ENCODE measurements around the gene EMP2. TPM values are rescaled to one million over a fixed set of nuclear protein-coding genes. Genes with fewer than 3 reads are reported as not detected.
"Not testable (repeated sequence)": the region's sequence is repeated elsewhere in the genome, so short reads cannot be mapped to it uniquely, and the experiment has no call there.

The EMP2 gene
- polyA plus RNA-seq, 3 donors, result 14.0 to 52.4 (median 23.5) TPM

- WGBS, 3 donors, result 90 to 95% (median 92%) methylated on average over 6 of the region's 6 CpGs
- H3K27ac ChIP-seq (ENCODE audit: low read depth, low read length), result not testable (repeated sequence)
Observed at GRCh38 chr16:10536328-10536727, 44.1 kb downstream of the EMP2 start.

DNA sequence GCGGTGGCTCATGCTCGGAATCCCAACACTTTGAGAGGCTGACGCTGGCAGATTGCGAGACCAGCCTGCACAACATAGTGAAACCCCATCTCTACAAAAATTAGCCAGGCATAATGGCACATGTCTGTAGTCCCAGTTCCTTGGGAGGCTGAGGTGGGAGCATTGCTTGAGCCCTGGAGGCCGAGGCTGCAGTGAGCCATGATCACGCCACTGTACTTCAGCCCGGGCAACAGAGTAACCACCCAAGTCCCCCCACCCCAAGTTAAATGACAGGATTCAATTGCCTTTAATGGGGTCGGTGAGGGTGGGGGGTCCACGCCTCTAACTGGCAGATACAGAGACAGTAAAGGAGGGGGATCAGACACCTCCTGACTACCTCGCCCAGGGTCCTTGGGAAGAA is 44.9 kb downstream of the EMP2 start:
- WGBS, 3 donors, result 95 to 98% (median 95%) methylated on average over 10 of the region's 10 CpGs
- no peak overlapping the region for H3K27ac ChIP-seq (ENCODE audit: low read depth, low read length)

GRCh38 chr16:10534748-10535147 is 45.6 kb downstream of the EMP2 start:
- no peak overlapping the region for H3K27ac ChIP-seq (ENCODE audit: low read depth, low read length)
- WGBS, 3 donors, result 94 to 98% (median 96%) methylated on average over 5 of the region's 5 CpGs

DNA sequence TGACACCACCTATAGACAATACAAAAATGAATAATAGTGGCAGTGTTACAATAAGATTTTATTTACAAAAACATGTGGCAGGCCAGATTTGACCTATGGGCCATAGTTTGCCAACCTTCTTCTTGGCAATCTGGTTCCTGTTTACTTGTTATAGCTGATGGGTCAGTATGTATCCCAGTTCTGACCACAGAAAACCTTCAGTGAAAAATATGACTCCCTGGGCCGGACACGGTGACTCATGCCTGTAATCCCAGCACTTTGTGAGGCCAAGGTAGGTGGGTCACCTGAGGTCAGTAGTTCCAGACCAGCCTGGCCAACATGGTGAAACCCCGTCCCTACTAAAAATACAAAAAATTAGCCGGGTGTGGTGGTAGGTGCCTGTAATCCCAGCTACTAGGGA is 46.8 kb downstream of the EMP2 start:
- not testable (repeated sequence) for H3K27ac ChIP-seq (ENCODE audit: low read depth, low read length)
- 75 to 87% (median 82%) methylated on average over 4 of the region's 4 CpGs for WGBS, 3 donors

DNA sequence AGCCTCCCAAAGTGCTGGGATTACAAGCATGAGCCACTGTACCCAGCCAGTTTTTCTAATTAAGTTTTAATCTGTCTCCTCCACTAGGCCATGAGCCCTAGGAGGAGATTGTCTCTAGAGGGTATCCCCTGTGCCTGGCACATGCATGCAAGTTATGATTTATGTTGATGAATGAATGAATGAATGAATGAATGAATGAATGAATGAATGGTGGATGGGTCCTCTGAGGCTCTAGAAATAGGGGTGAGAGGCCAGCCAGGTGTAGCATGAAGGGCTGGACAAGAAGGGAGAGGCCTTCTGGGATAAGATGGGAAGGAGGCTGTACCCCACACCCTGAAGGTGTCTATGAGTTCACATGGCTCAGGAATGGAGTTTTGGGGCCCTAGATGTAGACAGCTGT is 48.8 kb downstream of the EMP2 start:
- no peak overlapping the region for H3K27ac ChIP-seq (ENCODE audit: low read depth, low read length)

- H3K27ac ChIP-seq (ENCODE audit: low read depth, low read length), result no peak overlapping the region
- WGBS, 3 donors, result 83 to 94% (median 85%) methylated on average over 12 to 14 of the region's 14 CpGs
Observed at GRCh38 chr16:10530685-10531084, 49.7 kb downstream of the EMP2 start.

DNA sequence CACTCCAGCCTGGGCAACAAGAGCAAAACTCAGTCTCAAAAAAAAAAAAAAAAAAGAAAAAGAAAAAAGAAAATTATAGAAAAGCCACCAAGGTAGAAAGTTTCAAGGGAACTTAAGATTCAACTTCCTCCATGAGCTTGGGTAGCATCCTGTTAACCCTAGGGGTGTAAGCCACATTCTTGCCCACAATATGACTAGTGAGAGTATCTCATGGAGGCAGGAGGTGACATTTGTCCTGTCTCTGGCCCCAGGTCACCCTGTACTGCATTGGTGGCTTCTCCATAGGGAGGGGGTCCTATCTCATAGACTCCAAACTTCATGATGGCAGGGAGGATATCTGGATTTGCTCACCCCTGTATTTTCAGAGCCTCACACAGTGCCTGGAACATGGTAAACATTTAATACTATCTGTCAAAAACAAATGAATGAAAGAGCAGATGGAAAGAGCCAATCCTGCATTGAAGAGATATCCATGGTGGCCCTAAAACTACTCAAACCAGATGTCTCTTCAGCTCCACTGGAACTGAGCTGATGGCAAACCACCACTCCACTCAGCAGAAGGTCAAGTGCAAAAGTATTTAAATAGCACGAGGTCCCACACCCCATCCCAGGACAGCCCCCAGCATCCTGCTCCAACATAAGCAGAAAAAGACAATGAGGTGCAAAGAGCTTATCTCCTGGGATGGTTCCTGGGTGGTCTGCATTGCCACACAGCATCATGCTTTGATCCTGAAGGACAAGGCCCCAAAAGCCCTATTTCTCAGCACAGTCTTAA is 50.3 kb downstream of the EMP2 start:
- no peak overlapping the region for H3K27ac ChIP-seq (ENCODE audit: low read depth, low read length)

DNA sequence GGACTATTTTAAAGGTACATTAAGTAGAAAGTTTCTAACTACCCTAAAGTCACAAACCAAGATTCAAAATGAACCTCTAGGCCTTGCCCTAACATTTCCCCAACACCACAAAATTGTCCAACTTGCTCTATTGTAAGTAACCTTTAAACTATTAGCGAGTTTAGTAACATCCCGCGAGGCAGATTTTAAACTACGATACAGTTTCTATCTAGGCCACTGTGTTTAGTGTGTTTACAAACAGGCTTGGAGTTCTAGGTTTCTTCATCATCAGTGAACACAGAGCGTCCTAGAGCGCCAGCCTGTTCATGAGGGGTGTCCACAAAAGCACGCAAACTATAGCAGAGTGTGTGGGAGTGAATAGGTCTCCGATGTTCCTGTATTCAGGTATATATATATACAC is 51.8 kb downstream of the EMP2 start:
- 93 to 96% (median 95%) methylated on average over 8 of the region's 8 CpGs for WGBS, 3 donors

More for the DNA sequence above, 50.3 kb downstream of the EMP2 start:
- WGBS, 3 donors, result 69 to 86% (median 79%) methylated on average over 1 of the region's 1 CpG

GRCh38 chr16:10526962-10527361 is 53.4 kb downstream of the EMP2 start:
- no peak overlapping the region for H3K27ac ChIP-seq (ENCODE audit: low read depth, low read length)
- WGBS, 3 donors, result 84 to 96% (median 86%) methylated on average over 7 of the region's 7 CpGs

More for the DNA sequence above, 51.8 kb downstream of the EMP2 start:
- no peak overlapping the region for H3K27ac ChIP-seq (ENCODE audit: low read depth, low read length)

DNA sequence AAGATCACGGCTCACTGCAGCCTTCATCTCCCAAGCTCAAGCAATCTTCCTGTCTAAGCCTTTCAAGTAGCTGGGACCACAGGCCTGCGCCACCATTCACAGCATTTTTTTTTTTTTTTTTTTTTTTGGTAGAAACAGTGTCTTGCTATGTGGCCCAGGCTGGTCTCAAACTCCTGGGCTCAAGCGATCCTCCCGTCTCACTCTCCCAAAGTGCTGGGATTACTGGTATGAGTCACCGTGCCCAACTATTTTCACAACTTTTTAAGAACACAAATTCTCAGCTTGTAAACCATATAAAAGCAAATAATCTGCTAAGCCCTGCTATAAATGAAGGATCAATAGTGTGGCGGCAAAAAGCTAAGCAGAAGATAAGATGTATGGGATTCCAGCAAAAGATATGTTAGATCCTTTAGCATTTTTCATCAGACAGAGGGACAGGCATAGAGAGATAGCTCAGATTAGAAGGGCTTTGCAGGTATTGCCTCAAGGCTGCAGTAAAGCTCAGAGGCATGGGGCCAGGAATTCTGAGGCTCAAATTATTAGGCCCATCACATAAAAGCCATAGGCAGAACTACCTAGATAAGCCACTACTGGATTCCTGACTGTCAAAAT is 55.1 kb downstream of the EMP2 start:
- 93 to 97% (median 94%) methylated on average over 6 of the region's 6 CpGs for WGBS, 3 donors
- H3K27ac ChIP-seq (ENCODE audit: low read depth, low read length), result no peak overlapping the region

DNA sequence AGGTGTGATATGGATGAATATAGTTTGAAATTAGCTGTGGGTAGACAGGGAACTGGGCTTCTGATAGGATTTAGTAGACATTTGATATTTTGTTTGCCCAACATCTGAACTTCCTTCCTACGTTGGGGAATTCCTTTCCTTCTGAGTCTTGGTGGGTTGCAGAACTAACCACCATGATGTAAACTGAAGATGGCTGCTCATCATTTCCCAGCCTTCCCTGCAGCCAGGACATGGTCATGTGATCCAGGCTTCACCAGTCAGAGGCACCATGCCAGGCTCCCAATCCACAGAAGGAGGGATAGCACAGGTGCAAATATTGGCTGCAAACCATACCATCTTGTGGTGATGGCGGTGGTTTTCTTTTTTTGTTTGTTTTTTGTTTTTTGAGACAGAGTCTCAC is 57.4 kb downstream of the EMP2 start:
- 74 to 85% (median 78%) methylated on average over 2 of the region's 2 CpGs for WGBS, 3 donors

DNA sequence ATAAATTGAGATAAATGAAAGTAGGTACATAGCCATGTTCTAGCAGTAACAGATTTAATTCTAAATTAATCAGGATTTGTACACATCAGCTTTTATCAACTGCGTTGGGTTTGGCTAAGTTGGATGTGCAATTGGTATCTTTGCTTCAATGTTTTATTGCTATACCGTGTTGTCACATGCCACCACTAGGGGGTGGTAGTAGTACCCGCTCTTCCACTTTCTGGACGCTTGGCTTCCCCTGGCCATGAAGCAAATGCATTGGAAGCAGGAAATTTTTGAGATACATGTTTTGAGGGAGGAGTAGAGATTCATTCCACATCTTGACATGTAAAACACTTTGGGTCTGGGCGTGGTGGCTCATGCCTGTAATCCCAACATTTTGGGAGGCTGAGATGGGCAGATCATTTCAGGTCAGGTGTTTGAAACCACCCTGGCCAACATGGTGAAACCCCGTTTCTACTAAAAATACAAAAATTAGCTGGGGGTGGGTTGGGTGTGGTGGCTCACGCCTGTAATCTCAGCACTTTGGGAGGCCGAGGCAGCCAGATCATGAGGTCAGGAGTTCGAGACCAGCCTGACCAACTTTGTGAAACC is 58.6 kb downstream of the EMP2 start:
- 36 to 51% (median 50%) methylated on average over 9 of the region's 9 CpGs for WGBS, 3 donors

More for the DNA sequence above, 57.4 kb downstream of the EMP2 start:
- H3K27ac ChIP-seq (ENCODE audit: low read depth, low read length), result no peak overlapping the region

DNA sequence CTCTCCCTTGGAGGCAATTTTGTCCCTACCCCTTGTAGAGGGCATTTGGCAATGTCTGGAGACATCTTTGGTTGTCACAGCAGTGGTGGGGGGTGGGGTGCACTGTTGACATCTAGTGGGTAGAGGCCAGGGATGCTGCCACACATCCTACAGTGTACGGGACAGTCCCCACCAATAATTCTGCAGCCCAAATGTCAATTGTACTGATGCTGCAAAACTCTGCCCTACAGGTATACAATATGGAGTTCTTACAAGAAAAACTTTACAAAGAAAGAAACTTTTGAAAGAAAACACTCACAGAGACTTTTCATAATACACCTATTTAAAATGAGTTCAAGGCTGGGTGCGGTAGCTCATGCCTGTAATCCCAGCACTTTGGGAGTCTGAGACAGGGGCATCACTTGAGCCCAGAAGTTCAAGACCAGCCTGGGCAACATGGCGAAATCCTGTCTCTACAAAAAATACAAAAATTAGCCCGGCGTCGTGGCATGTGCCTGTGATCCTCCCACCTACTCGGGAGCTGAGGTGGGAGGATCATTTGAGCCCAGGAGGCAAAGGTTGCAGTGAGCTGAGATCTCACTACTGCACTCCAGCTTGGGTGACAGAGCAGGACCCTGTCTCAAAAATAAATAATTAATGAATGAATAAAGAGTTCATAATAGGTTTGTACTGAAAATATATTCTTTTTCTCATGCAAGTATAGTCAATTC is 59.4 kb downstream of the EMP2 start:
- no peak overlapping the region for H3K27ac ChIP-seq (ENCODE audit: low read depth, low read length)
- 78 to 83% (median 80%) methylated on average over 7 of the region's 7 CpGs for WGBS, 3 donors

More for the DNA sequence above, 58.6 kb downstream of the EMP2 start:
- no peak overlapping the region for H3K27ac ChIP-seq (ENCODE audit: low read depth, low read length)

DNA sequence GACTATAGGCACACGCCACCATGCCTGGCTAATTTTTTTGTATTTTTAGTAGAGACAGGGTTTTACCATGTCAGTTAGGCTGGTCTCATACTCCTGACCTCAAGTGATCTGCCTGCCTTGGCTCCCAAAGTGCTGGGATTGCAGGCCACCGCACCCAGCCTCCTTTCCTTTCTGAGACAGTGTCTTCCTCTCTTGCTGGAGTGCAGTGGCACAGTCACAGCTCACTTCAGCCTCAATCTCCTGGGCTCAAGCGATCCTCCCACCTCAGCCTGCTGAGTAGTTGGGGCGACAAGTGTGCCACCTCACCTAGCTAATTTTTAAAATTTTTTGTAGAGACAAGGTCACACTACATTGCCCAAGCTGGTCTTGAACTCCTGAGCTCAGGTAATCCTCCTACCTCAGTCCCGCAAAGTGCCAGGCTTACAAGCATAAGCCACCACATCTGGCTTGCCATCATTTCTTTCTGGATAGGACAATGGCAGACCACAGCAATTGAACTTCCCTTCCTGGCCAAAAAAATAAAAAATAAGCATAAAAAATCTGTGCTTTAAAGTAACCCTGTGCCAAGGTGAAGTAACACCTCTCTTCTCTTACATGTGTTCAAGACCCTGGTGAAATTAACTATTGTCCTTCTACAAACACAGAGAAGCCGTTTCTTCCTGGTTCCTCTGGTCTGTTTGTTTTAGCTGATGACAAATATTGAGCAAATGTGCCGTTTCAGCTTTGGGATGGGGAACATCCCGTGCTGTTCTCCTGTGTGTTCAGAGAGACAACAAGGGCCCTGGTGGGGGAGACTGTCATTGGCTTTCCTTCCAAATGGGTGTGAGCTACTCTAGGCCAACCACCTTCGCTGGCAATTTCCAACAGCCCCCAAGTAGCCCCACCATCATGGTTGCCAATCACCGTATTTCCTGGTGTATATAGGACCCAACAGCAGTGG is 60.2 kb downstream of the EMP2 start:
- no peak overlapping the region for H3K27ac ChIP-seq (ENCODE audit: low read depth, low read length)
- WGBS, 3 donors, result 65 to 86% (median 84%) methylated on average over 10 of the region's 10 CpGs

DNA sequence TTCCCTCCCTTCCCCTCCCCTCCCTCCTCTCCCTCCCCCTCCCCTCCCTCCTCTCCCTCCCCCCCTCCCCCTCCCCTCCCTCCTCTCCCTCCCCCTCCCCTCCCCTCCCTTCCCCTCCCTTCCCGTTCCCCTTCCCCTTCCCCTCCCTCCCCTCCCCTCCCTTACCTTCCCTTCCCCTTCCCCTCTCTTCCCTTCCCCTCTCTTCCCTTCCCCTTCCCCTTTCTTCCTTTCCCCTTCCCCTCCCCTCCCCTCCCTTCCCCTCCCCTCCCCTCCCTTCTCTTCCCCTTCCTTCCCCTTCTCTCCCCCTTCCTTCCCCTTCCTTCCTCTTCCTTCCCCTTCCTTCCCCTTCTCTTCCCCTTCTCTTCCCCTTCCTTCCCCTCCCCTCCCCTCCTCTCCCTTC is 61.1 kb downstream of the EMP2 start:
- WGBS, 3 donors, result no CpG with 5 or more reads among the region's 1 CpG
- H3K27ac ChIP-seq (ENCODE audit: low read depth, low read length), result no peak overlapping the region

DNA sequence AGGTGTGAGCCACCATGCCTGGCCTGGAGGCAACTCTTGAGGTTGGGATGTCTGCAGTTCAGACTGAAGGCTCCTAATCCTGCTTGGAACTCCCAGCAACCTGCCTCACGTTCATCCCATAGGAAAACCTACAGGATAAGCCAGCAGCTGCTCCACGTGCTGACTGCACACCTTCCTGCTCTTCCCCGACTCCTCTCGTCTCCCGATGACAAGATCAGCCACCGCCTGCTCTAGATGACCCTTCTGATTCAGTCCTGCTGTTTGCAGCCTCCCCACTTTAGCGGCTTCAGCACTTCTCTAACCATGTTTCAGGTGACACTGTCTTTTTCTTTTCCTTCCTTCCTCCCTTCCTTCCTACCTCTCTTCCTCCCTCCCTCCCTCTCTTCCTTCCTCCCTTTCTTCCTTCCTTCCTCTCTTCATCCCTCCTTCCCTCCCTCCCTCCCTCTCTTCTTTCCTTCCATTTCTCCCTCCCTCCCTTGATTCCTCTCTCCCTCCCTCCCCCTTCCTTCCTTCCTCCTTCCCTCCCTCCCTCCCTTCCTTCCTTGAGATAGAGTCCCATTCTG is 61.8 kb downstream of the EMP2 start:
- no peak overlapping the region for H3K27ac ChIP-seq (ENCODE audit: low read depth, low read length)
- WGBS, 3 donors, result 82 to 92% (median 85%) methylated on average over 7 of the region's 7 CpGs

DNA sequence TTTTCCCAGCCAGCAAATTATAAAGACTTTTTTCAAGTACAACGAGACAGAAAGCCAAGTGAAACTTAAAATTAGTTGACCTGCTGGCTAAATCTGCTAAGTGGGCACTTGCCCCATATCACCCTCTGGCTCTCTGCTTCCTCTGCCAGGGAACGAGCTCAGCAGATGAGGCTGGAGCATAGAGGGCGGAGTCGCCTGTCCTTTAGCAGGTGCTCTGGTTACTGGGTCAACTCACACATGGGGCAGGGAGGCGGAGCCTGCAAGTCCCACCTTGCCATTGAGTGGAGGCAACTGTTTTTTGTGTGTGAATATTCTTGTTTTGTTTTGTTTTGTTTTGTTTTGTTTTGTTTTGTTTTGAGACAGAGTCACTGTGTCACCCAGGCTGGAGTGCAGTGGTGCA is 62.5 kb downstream of the EMP2 start:
- 79 to 89% (median 87%) methylated on average over 5 of the region's 5 CpGs for whole genome bisulfite sequencing, 3 donors
- no peak overlapping the region for H3K27ac ChIP-seq (ENCODE audit: low read depth, low read length)
